Fibroblast of lung (primary cell): ENCODE data around the gene RFNG. TPM values are rescaled to one million over a fixed set of nuclear protein-coding genes. Genes with fewer than 3 reads are reported as not detected.

ENCODE experiments used
- DNase-seq, 2 donors: peaks; one replicate each; pipeline versions ENCODE4 v3.0.0 to v3.0.0-alpha.2; 2010; ENCODE audit warnings: low read depth in 2 of 2
- H2AFZ ChIP-seq: 2 replicates; pipeline ENCODE4 v1.5.1; 2012; ENCODE audit warnings: low read length, control low read depth, inconsistent platforms
- H3K27ac ChIP-seq: 2 replicates; pipeline ENCODE4 v1.5.1; 2011; ENCODE audit warnings: low read length, control low read depth; ENCODE audit not compliant: insufficient read depth
- H3K27me3 ChIP-seq: 2 replicates; pipeline ENCODE4 v1.5.1; 2011; ENCODE audit warnings: mild to moderate bottlenecking, low read length; ENCODE audit not compliant: control insufficient read depth, insufficient read depth
- H3K36me3 ChIP-seq: 2 replicates; pipeline ENCODE4 v1.5.1; 2011; ENCODE audit warnings: low read length; ENCODE audit not compliant: control insufficient read depth, insufficient read depth
- H3K4me1 ChIP-seq: 2 replicates; pipeline ENCODE4 v1.5.1; 2011; ENCODE audit warnings: low read length; ENCODE audit not compliant: control insufficient read depth, insufficient read depth; ENCODE audit errors: extremely low read depth
- H3K4me2 ChIP-seq: 2 replicates; pipeline ENCODE4 v1.5.1; 2011; ENCODE audit warnings: low read length, control low read depth; ENCODE audit not compliant: insufficient read depth; ENCODE audit errors: extremely low read depth
- H3K4me3 ChIP-seq, 4 experiments: fragments of 200-600 bp in 1 of 4; sonication (generic) in 1 of 4; replicated peaks in 1 of 4; 2 replicates each; pipeline ENCODE4 v1.5.1; 2011 to 2016; ENCODE audit warnings: low read length in 4 of 4, low read depth in 3 of 4, mild to moderate bottlenecking in 3 of 4, control low read depth in 2 of 4, inconsistent platforms in 1 of 4, mixed read lengths in 1 of 4; ENCODE audit not compliant: insufficient read depth in 1 of 4; ENCODE audit errors: control extremely low read depth in 1 of 4
- H3K79me2 ChIP-seq: 2 replicates; pipeline ENCODE4 v1.5.1; 2012; ENCODE audit warnings: mild to moderate bottlenecking, low read length, inconsistent platforms; ENCODE audit not compliant: control insufficient read depth, insufficient read depth
- H3K9ac ChIP-seq: 2 replicates; pipeline ENCODE4 v1.5.1; 2011; ENCODE audit warnings: mild to moderate bottlenecking, low read length, control low read depth; ENCODE audit not compliant: insufficient read depth
- H3K9me3 ChIP-seq: 2 replicates; pipeline ENCODE4 v1.5.1; 2012; ENCODE audit warnings: low read depth, low read length; ENCODE audit not compliant: control insufficient read depth, insufficient read depth
- H4K20me1 ChIP-seq: 2 replicates; pipeline ENCODE4 v1.5.1; 2011; ENCODE audit warnings: low read length; ENCODE audit not compliant: control insufficient read depth, insufficient read depth; ENCODE audit errors: extremely low read depth
- CTCF ChIP-seq, 2 donors: IDR thresholded peaks in 1 of 2; conservative IDR thresholded peaks in 1 of 2; 1 replicate in 1 of 2; 2 replicates in 1 of 2; pipeline ENCODE4 v1.5.1; 2011 to 2012; ENCODE audit warnings: low read length in 2 of 2, control low read depth in 1 of 2, inconsistent platforms in 1 of 2, low read depth in 1 of 2, mild to moderate bottlenecking in 1 of 2
- EZH2 ChIP-seq: IDR thresholded peaks from 2 replicates; pipeline ENCODE4 v1.5.1; 2012; ENCODE audit warnings: low read length, control low read depth, mild to moderate bottlenecking; ENCODE audit errors: missing control alignments
- polyA plus RNA-seq, 2 donors: library from polyadenylated mRNA; depleted of rRNA in 1 of 2; stranded (reverse) in 1 of 2; unstranded in 1 of 2; fragments of >200 nt; gene quantifications; 2 replicates each; pipeline ENCODE4 v1.2.1, GENCODE V29; 2011 to 2012; ENCODE audit warnings: missing spikeins in 1 of 2
- total RNA-seq: library from RNA; depleted of rRNA; stranded (reverse); fragments of >200 nt; gene quantifications from 2 replicates; pipeline ENCODE4 v1.2.1, GENCODE V29; 2014

Gene RFNG
- total and polyA plus RNA-seq, 2 donors (not counting 1 experiment from before 2014, with no cell fraction given) = 14.5 to 48.9 TPM

DNA sequence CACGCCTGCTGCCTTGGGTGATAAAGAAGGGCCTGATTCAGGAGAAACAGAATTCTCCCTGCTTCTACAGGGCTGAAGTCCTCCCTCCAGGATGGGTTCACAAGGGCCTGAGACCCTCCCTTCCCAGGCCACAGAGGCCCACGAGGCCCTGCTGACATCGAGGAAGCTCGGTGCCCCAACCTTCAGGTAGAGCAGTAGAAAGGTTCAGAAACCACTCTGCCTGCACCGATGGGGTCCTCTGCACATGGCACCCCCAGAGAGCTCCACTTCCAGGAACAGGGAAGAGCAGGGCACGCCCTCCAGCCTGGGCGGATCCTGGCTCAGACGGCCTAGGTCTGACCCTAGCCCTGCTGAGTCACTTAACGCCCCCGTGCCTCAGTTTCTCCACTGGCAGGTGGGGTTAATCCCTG, 29.7 kb downstream of the RFNG start:
- H3K4me2 ChIP-seq = peak overlapping the region; percentile 89
- H3K4me1 ChIP-seq = peaks cover 13% of the 10 kb centered on the region
- no peak overlapping the region for H2AFZ ChIP-seq
- peaks cover 4% of the 10 kb centered on the region for H3K36me3 ChIP-seq
- H3K4me3 ChIP-seq = peak overlapping the region; percentile 62 to 94 (median 74)
- H3K27ac ChIP-seq = peak overlapping the region; percentile 68
- no peaks in the 10 kb centered on the region for H3K27me3 ChIP-seq
- peaks cover 7% of the 10 kb centered on the region for H3K79me2 ChIP-seq
- no peaks in the 10 kb centered on the region for H4K20me1 ChIP-seq
- peak overlapping the region; percentile 74 for H3K9ac ChIP-seq
- TF ChIP-seq CTCF (conservative IDR thresholded peaks at IDR 0.05 in 1 of 2, IDR thresholded peaks at IDR 0.05 in 1 of 2; ENCODE audit: low read depth in 1 of 2, low read length in 2 of 2) (no peak), EZH2 (no peak)
- DNase-seq = no peak
- no peaks in the 10 kb centered on the region for H3K9me3 ChIP-seq

- H3K4me2 ChIP-seq = peak overlapping the region; percentile 89
- peak; percentile 63 to 84 for DNase-seq
Observed at GRCh38 chr17:82021107-82021899, 30.3 kb downstream of the RFNG start.

More at GRCh38 chr17:82021107-82021899, 30.3 kb downstream of the RFNG start:
- Histone ChIP-seq H3K4me1 (peaks cover 13% of the 10 kb centered on the region), H3K79me2 (peaks cover 7% of the 10 kb centered on the region), H3K27me3 (no peaks in the 10 kb centered on the region), H3K27ac (peak overlapping the region; percentile 68), H4K20me1 (no peaks in the 10 kb centered on the region), H3K9ac (peak overlapping the region; percentile 21), H3K9me3 (no peaks in the 10 kb centered on the region), H3K36me3 (peaks cover 4% of the 10 kb centered on the region), H2AFZ (no peak overlapping the region), H3K4me3 (peak overlapping the region; percentile 62 to 94 (median 74))
- TF ChIP-seq CTCF (conservative IDR thresholded peaks at IDR 0.05 in 1 of 2, IDR thresholded peaks at IDR 0.05 in 1 of 2; ENCODE audit: low read depth in 1 of 2, low read length in 2 of 2) (peak; percentile 70 to 89), EZH2 (no peak)
